GM23338 (cell line): Measurements from ENCODE around the gene CSTF3.

ENCODE experiments used
- CREB1 ChIP-seq: fragments of 250-450 bp; sonication (Bioruptor Pico); IDR thresholded peaks from 2 replicates; pipeline ENCODE4 v1.5.0; 2020; ENCODE audit warnings: low read depth, mild to moderate bottlenecking, moderate library complexity
- CTCF ChIP-seq, 2 experiments: fragments of 200-600 bp in 1 of 2; sonication (generic) in 1 of 2; conservative IDR thresholded peaks; 2 replicates each; pipeline versions ENCODE4 v1.5.1 to v1.6.1; 2016 to 2017; ENCODE audit warnings: antibody characterized with exemption in 2 of 2, low read depth in 2 of 2, mild to moderate bottlenecking in 2 of 2, moderate library complexity in 1 of 2
- ETS1 ChIP-seq: IDR thresholded peaks from 2 replicates; pipeline ENCODE4 v1.6.1; 2016; ENCODE audit warnings: antibody characterized with exemption
- EZH2 ChIP-seq: fragments of 200-600 bp; sonication (generic); IDR thresholded peaks from one replicate; pipeline ENCODE4 v1.8.0; 2017; ENCODE audit warnings: antibody characterized with exemption, mild to moderate bottlenecking, low read depth; ENCODE audit not compliant: unreplicated experiment
- EZH2phosphoT487 ChIP-seq: fragments of 200-600 bp; sonication (generic); IDR thresholded peaks from one replicate; pipeline ENCODE4 v1.8.1; 2018; ENCODE audit warnings: antibody characterized with exemption; ENCODE audit not compliant: unreplicated experiment
- JUNB ChIP-seq: IDR thresholded peaks from one replicate; pipeline ENCODE4 v1.6.1; 2016; ENCODE audit warnings: antibody characterized with exemption; ENCODE audit not compliant: unreplicated experiment
- NANOG ChIP-seq: IDR thresholded peaks from 2 replicates; pipeline ENCODE4 v1.6.1; 2016; ENCODE audit warnings: antibody characterized with exemption, borderline replicate concordance
- POLR2AphosphoS5 ChIP-seq: IDR thresholded peaks from 2 replicates; pipeline ENCODE4 v1.6.1; 2016; ENCODE audit warnings: antibody characterized with exemption, low read depth
- REST ChIP-seq: IDR thresholded peaks from one replicate; pipeline ENCODE4 v1.6.1; 2018; ENCODE audit warnings: antibody characterized with exemption; ENCODE audit not compliant: unreplicated experiment
- STAT1 ChIP-seq: IDR thresholded peaks from one replicate; pipeline ENCODE4 v1.6.1; 2016; ENCODE audit warnings: antibody characterized with exemption; ENCODE audit not compliant: unreplicated experiment
- ZNF114 ChIP-seq: fragments of 250-450 bp; sonication (Bioruptor Pico); IDR thresholded peaks from 2 replicates; pipeline ENCODE4 v1.5.0; 2020; ENCODE audit warnings: mild to moderate bottlenecking, moderate library complexity
- ZNF331 ChIP-seq: fragments of 250-450 bp; sonication (Bioruptor Pico); IDR thresholded peaks from 2 replicates; pipeline ENCODE4 v1.5.0; 2020; ENCODE audit warnings: low read depth, mild to moderate bottlenecking, moderate library complexity
- ZNF462 ChIP-seq: fragments of 250-450 bp; sonication (Bioruptor Pico); IDR thresholded peaks from 2 replicates; pipeline ENCODE4 v1.5.0; 2020; ENCODE audit warnings: mild to moderate bottlenecking, moderate library complexity

- no peak; a peak in 1 of 4 replicates for TF ChIP-seq CTCF (conservative IDR thresholded peaks at IDR 0.05; ENCODE audit: low read depth in 2 of 2)
- TF ChIP-seq EZH2phosphoT487, result no peak
- no peak for TF ChIP-seq POLR2AphosphoS5
- no peak for TF ChIP-seq EZH2
- TF ChIP-seq CREB1, result no peak
- TF ChIP-seq JUNB, result no peak
- TF ChIP-seq NANOG, result no peak
- no peak for TF ChIP-seq REST
- TF ChIP-seq ZNF114 (CRISPR knock-in tag), result no peak
- no peak for TF ChIP-seq ZNF331 (CRISPR knock-in tag)
- no peak for TF ChIP-seq ZNF462 (CRISPR knock-in tag)
- no peak for TF ChIP-seq STAT1
- no peak for TF ChIP-seq ETS1
These were observed 71.5 kb downstream of the CSTF3 start for GRCh38 chr11:33089776-33090175.
